Loucy (cell line): Measurements from ENCODE around the gene ATP8A1.

Experiments used
- H2AFZ ChIP-seq: fragments of 200-600 bp; sonication (generic); 2 replicates; pipeline ENCODE4 v1.6.0; 2016; ENCODE audit warnings: antibody characterized with exemption, mild to moderate bottlenecking, low read length, moderate library complexity
- H3F3A ChIP-seq: fragments of 200-600 bp; 2 replicates; pipeline ENCODE4 v1.6.0; 2016; ENCODE audit warnings: antibody characterized with exemption, low read depth, mild to moderate bottlenecking
- H3K27me3 ChIP-seq: fragments of 200-600 bp; sonication (generic); 2 replicates; pipeline ENCODE4 v1.6.1; 2014; ENCODE audit warnings: low read length, mild to moderate bottlenecking; ENCODE audit not compliant: insufficient read depth, poor library complexity, severe bottlenecking
- H3K36me3 ChIP-seq: fragments of 200-600 bp; sonication (generic); 2 replicates; pipeline ENCODE4 v1.6.1; 2016; ENCODE audit warnings: low read length; ENCODE audit not compliant: insufficient read depth
- H3K4me1 ChIP-seq: fragments of 200-600 bp; sonication (generic); 2 replicates; pipeline ENCODE4 v1.5.1; 2014; ENCODE audit warnings: low read length, mild to moderate bottlenecking; ENCODE audit not compliant: insufficient read depth, poor library complexity, severe bottlenecking
- H3K4me2 ChIP-seq: fragments of 200-600 bp; sonication (generic); 2 replicates; pipeline ENCODE4 v1.6.0; 2014; ENCODE audit warnings: antibody characterized with exemption, low read length, low read depth, mild to moderate bottlenecking; ENCODE audit not compliant: poor library complexity, severe bottlenecking
- H3K4me3 ChIP-seq: fragments of 200-600 bp; sonication (generic); 2 replicates; pipeline ENCODE4 v1.5.1; 2014; ENCODE audit warnings: low read length, mild to moderate bottlenecking, mixed read lengths; ENCODE audit not compliant: poor library complexity, severe bottlenecking
- H3K79me2 ChIP-seq: fragments of 200-600 bp; sonication (generic); 2 replicates; pipeline ENCODE4 v1.6.1; 2014; ENCODE audit warnings: low read length; ENCODE audit not compliant: insufficient read depth
- H3K9ac ChIP-seq: fragments of 200-600 bp; sonication (generic); 2 replicates; pipeline ENCODE4 v1.6.0; 2014; ENCODE audit warnings: mild to moderate bottlenecking, low read depth, low read length, moderate library complexity; ENCODE audit not compliant: poor library complexity, severe bottlenecking
- H3K9me2 ChIP-seq: fragments of 200-600 bp; sonication (generic); replicated peaks from 2 replicates; pipeline ENCODE4 v1.6.1; 2016; ENCODE audit warnings: low read depth, low read length, mixed read lengths
- H3K9me3 ChIP-seq: fragments of 200-600 bp; sonication (generic); 2 replicates; pipeline ENCODE4 v1.6.1; 2014; ENCODE audit warnings: mild to moderate bottlenecking, antibody characterized with exemption, low read length, low read depth; ENCODE audit not compliant: insufficient read depth
- H4K20me1 ChIP-seq: fragments of 200-600 bp; sonication (generic); 2 replicates; pipeline ENCODE4 v1.6.0; 2014; ENCODE audit warnings: antibody characterized with exemption, low read length, mild to moderate bottlenecking; ENCODE audit not compliant: insufficient read depth, poor library complexity, severe bottlenecking
- CTCF ChIP-seq: fragments of 200-600 bp; sonication (generic); conservative IDR thresholded peaks from 2 replicates; pipeline ENCODE4 v1.5.1; 2014; ENCODE audit warnings: mild to moderate bottlenecking, antibody characterized with exemption, low read length
- EZH2phosphoT487 ChIP-seq: fragments of 200-600 bp; IDR thresholded peaks from 2 replicates; pipeline ENCODE4 v1.6.1; 2018; ENCODE audit warnings: antibody characterized with exemption, mild to moderate bottlenecking, moderate library complexity, borderline replicate concordance

The ATP8A1 gene

GRCh38 chr4:42594888-42595287, 62.0 kb downstream of the ATP8A1 start:
- no peaks in the 10 kb centered on the region for H3K79me2 ChIP-seq
- no peaks in the 10 kb centered on the region for H3K9me3 ChIP-seq
- H3K36me3 ChIP-seq = no peaks in the 10 kb centered on the region
- peaks cover 9% of the 10 kb centered on the region for H3K4me1 ChIP-seq
- no peaks in the 10 kb centered on the region for H4K20me1 ChIP-seq
- H3F3A ChIP-seq = no peaks in the 10 kb centered on the region
- TF ChIP-seq CTCF = no peak
- TF ChIP-seq EZH2phosphoT487 = no peak
- no peaks in the 10 kb centered on the region for H3K27me3 ChIP-seq
- H3K9me2 ChIP-seq = no peaks in the 10 kb centered on the region
- H2AFZ ChIP-seq = no peak overlapping the region
- H3K9ac ChIP-seq = no peak overlapping the region
- H3K4me3 ChIP-seq = no peak overlapping the region
- H3K4me2 ChIP-seq = no peak overlapping the region

GRCh38 chr4:42588909-42589308, 68.0 kb downstream of the ATP8A1 start:
- no peak overlapping the region for H3K9ac ChIP-seq
- no peak overlapping the region for H3K4me3 ChIP-seq
- H3K4me1 ChIP-seq = no peaks in the 10 kb centered on the region
- no peaks in the 10 kb centered on the region for H3F3A ChIP-seq
- no peaks in the 10 kb centered on the region for H3K9me2 ChIP-seq
- TF ChIP-seq EZH2phosphoT487 = no peak
- no peak for TF ChIP-seq CTCF
- no peak overlapping the region for H2AFZ ChIP-seq
- no peak overlapping the region for H3K4me2 ChIP-seq
- no peaks in the 10 kb centered on the region for H3K9me3 ChIP-seq
- no peaks in the 10 kb centered on the region for H3K79me2 ChIP-seq
- H3K27me3 ChIP-seq = no peaks in the 10 kb centered on the region
- no peaks in the 10 kb centered on the region for H4K20me1 ChIP-seq
- peaks cover 20% of the 10 kb centered on the region; the same call in 1 of the 2 replicates for H3K36me3 ChIP-seq

GRCh38 chr4:42586775-42587174, 70.1 kb downstream of the ATP8A1 start:
- no peaks in the 10 kb centered on the region for H3K9me2 ChIP-seq
- H3K27me3 ChIP-seq = no peaks in the 10 kb centered on the region
- H3K9me3 ChIP-seq = no peaks in the 10 kb centered on the region
- H3K36me3 ChIP-seq = peaks cover 22% of the 10 kb centered on the region; the same call in 1 of the 2 replicates
- H4K20me1 ChIP-seq = no peaks in the 10 kb centered on the region
- no peaks in the 10 kb centered on the region for H3F3A ChIP-seq
- H3K79me2 ChIP-seq = no peaks in the 10 kb centered on the region
- no peak overlapping the region for H2AFZ ChIP-seq
- no peaks in the 10 kb centered on the region for H3K4me1 ChIP-seq
- no peak overlapping the region for H3K4me2 ChIP-seq
- no peak overlapping the region for H3K9ac ChIP-seq
- H3K4me3 ChIP-seq = no peak overlapping the region
- TF ChIP-seq EZH2phosphoT487 = no peak
- no peak for TF ChIP-seq CTCF
